Astrocyte of the hippocampus (primary cell): ENCODE results near the gene MBTPS1.
A peak's percentile ranks its signal among the peaks of the same experiment; 100 is the strongest.

ENCODE experiments used
- DNase-seq: peaks from one replicate; pipeline ENCODE4 v3.0.0; 2011; ENCODE audit warnings: low read depth, low spot score

Gene MBTPS1

DNA sequence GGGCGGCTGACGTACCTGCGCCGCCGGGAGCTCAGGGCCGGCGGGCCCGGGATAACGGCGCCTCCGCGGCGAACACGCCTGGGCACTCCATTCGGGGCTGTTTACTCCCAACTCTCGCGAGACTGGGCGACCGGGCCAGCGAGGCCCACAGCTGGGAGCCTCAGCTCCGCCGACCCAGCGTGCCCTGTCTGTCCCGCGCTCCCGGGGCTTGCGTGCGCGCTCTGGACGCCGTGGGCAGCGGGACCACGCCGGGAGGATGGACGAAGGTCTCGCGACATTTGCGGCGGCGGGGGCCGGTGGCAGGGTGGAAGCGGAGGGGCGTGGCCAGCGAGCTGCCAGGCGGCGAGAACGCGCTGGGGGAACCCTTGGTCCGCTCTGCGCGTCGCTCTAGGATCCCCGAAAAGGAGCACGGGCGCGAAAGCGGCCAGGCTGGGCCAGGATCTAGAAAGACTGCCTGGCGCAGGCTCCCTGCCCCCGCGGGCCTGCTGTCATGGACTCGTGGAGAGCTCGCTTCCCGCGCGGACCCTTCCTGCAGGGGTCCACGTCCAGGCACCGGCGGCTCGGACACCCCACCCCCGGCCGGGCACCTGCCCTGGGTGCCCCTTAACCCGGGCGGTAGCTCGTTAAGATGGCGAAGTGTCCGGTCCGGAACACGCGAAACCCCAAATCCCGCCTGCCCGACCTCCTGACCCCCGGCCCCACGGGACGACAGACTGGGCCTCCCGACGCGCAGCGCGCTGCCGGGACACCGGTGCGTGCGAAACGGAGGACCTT lies at the start of gene MBTPS1:
Gene MBTPS1, minus strand, starts transcription at position 223 of the 774 bp plus-strand sequence. CDS start 15,159 bp downstream, outside the sequence.
- DNase-seq, result peak; percentile 100

DNA sequence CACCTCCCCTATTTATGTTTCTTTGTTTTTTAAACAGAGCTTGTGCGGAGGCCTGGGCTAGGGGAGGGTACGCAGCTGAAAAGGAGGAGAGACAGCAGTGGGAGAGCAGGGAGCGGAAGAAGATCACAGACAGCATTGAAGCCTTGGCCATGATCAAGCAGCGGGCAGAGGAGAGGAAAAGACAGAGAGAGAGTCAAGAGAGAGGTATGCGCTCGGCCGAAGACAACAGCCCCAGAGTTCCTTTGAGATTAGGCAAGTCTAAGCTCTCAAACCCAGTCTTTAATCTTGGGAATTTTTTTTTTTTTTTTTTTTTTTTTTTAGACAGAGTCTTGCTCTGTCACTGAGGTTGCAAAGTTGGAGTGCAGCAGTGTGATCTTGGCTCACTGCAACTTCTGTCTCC lies 49.0 kb upstream of the MBTPS1 start:
- no peak for DNase-seq

DNA sequence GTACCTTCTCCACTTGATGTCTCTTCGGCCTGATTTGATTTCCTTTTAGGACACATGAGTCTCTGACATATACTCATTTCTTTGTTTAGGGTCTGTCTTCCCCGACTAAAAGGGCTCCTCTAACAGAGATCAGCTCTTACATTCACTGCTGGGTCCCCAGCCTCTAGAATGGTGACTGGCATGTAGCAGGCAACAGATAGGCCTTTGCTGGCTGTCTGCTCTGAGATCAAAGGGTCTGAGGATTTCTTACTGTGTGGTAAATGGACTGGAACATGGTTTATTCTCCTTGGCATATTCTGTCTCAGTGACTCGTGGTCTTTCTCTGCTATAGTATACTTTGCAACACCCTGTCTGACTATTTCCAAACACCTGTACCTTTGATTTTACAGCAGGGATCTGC lies 45.1 kb upstream of the MBTPS1 start:
- no peak for DNase-seq

DNA sequence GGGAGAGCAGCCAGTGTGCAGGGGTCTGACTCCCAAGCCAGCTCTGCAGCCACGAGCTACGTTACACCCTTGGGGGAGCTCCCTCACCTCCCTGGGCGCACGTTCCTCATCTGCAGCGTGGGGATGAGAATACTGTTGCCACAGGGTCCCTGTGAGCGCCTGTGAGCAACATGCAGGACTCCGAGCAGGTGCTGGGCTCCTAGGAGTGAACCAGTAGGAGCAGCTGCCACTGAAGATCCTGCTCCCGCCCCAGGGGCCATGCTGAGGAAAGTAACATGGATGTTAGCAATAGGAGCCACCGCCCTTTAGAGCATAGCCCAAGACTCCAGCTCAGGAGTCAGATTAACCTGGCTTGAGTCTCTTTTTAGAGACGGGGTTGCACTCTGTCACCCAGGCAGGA lies 44.3 kb upstream of the MBTPS1 start:
- DNase-seq, result no peak

DNA sequence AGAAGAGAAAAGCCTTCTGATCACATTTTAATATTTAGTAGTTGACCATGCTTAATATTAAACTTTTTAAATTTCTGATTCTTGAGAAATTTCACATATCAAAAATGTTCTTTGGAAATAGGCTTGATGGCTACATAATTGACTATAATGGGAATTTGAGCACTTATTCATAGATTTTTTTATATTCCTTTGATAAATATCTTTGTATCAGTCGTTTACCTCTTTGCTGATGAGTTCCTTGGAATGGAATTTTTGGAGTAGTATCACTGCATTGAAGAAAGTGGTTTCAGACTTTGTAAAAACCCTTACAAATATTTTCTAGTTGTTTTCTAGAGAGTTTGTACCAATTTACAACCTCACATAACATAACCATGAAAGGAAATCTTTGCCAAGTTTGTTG lies 43.1 kb upstream of the MBTPS1 start:
- DNase-seq, result no peak

DNA sequence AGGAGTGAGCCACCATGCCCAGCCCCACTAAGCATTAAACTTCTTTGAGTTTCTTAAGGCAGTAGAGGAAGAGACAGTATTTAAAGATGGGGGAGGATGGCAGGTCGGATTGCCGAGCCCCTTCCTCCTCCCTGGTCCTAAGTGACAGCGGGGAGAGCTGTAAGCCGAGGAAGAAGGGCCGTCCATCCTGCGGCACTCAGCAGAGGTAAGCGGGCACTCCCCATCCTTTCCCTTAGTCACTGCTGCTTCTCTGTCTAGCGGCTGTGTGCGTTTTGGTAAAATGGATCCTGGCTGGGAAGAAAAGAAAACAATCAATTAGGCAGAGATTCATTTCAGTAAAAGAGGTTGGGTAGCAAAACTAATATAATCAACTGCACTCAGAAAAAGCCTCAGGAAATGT lies 42.3 kb upstream of the MBTPS1 start:
- DNase-seq, result no peak

DNA sequence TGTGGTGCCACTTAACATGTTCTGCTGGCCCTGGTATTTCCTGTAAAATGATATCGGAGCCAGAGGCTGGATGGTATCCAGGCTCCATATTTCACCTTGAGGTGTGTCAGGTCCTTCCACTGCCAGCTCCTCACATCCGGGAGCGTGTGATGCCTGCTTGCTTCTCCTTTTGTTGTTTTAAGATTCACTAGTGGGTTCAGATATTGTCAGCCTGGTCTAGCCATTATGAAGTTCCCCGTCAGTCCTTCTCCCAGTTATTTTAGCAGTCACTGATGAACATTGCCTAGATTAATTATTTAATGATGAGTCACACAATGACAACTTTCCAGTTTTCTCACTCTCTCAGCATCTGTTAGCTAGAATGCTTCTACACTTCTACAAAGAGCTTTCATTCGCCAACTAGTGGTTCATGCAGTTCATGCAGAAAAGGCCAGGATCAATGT lies 39.6 kb upstream of the MBTPS1 start:
- no peak for DNase-seq

DNA sequence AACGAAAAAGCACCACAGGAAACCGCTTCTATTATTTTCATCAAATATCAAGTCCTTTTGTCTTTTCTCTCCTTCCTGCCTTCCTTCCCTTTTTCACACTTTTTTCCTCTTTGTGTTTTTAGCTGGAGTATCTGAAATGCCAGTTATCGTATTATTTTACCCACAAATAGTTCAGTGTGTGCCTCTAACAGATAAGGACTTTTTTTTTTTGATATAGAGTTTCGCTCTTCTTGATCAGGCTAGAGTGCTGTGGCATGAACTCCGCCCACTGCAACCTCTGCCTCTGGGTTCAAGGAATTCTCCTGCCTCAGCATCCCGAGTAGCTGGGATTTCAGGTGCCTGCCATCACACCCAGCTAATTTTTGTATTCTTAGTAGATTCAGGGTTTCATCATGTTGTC lies 39.0 kb upstream of the MBTPS1 start:
- no peak for DNase-seq

DNA sequence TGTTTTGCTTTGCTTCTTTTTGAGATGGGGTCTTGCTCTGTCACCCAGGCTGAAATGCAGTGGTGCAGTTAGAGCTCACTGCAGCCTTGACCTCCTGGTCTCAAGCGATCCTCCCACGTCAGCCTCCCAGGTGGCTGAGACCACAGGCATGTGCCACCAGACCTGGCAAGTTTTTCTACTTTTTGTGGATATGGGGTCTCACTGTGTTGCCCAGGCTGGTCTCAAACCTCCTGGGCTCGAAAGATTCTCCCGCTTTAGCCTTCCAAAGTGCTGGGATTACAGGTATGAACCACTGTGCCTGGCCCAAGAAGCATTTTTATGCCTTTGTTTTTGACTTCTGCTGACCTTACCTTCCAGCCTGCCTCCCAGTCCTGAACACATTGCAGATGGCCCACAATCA lies 38.5 kb upstream of the MBTPS1 start:
- DNase-seq, result no peak

DNA sequence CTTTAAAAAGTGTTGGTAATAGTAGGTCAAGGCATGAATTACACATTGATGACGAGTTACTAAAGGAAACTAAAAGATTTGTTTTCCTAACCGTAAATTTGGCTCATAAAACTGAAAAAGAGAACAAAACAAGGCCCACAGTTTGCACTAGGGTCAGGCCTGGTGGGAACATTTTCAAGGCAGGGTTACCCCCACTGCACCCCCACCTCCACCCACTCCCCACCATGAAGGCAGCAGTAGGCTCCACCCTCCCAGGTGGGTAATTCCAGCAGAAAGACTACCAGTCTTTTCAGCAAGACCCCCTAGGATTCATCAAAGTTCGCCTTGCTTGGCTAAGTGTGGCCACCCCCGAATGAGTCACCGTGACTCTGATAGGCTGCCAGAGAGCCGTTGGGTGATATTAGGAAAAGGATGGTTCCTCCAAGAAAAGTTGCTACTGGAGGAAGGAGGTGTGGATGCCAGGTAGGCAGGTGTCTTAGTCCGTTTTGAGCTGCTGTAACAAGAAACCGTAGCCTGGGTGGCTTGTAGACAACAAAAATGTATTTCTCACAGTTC lies 37.0 kb upstream of the MBTPS1 start:
- no peak for DNase-seq

DNA sequence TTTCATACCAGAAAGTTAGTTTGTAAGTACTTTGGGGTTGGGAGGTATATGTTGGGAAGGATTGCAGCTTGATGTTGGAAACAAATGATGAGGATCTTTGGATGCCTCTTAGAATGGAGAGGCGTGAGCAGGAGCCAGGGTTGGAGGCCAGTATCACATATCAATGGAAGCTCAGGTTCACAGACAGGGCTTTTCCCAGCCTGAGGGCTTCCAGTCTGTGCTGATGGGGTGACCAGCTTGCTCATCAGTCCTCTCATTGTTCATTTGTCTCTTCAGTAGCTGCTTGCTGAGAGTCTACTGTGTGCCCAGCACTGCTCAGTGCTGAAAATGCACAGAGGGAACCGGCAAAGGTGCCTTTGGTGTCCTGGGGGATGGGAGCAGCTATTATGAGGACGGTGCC lies 34.2 kb upstream of the MBTPS1 start:
- no peak for DNase-seq

DNA sequence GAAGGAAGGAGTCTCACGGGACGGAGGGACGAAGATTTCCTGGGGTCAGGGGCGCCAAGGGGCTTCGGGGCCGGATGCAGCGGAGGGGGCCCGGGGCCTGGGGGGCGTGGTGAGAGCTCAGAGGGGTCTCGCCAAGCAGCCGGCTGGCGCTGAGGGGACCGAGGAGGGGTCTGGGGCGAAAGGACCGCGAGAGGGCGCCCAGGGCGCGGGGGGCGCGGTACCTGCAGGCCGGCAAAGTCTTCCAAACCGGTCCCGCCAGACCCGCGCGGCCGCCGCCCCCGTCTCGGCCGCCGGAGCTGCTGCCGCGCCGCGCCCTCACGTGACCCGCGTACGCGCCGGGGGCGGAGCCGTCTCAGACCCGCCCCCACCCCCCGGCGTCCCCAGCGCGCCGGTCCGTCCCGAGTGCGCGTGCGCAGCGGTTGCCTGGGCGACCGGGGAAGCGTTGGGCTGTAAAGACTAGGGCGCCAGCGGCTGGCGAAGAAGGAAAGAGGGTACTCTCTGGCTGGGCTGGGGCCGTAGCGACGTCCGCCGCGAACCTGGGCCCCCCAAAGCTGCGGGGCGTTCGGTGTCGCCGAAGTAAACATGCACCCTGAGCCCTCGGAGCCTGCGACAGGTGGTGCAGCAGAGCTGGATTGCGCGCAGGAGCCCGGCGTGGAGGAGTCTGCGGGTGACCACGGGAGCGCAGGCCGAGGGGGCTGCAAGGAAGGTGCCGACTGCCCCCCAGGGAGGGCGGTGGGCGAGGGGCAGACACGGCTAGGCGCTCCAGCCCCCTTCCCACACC lies 28.3 kb upstream of the MBTPS1 start, which contains the start of the genes DNAAF1 and HSDL1:
Gene DNAAF1, plus strand, starts transcription at position 450 of the 781 bp plus-strand sequence. Its CDS starts 133 bp downstream, at position 583.
Gene HSDL1, minus strand, starts transcription at position 319 of the 781 bp plus-strand sequence. CDS start 13,856 bp downstream, outside the sequence.
- DNase-seq, result peak; percentile 96

DNA sequence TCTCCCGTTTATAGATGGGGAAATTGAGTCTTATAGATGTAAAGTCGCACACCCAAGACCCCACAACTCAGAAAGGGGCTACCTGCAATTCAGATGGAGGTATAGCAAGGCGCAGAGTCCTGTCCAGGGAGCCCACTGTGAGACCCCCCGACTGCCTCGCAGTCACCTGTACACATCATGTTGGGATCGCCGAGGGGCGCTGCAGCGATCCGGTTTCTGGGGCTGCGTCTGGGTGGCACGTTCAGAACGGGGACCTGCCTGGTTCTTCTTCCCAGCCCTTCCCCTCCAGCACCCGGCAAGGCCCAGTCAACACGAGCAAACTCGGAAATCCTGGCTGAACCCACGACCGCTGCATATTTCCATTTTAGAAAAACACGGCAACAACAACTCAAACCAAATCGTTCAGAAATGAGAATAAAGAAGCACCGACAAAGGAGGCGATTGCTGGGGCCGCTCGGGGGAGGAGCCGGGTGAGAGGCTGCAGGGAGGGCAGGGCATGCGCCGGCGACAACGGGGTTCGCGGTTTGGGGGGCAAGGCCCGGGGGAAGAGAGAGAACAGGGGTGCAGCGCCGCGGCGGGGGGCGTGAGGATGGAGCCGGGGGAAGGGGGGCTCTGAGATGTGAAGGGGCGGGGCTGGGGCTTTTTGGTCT lies 27.6 kb upstream of the MBTPS1 start:
- peak; percentile 39 for DNase-seq

DNA sequence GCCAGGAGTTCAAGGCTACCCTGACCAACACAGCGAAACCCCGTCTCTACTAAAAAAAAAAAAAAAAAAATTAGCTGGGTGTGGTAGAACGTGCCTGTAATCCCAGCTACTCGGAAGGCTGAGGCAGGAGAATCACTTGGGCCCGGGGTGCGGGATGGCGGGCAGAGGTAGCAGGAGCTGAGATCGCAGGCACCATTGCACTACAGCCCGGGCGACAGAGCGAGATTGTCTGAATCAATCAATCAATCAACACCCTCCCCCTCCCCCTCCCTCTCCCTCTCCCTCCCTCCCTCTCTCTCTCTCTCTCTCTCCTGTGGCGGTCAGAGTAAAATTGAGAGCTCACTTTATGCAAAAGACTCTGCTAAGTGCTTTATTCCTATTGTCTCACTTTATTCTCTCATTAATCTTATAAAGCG lies 27.1 kb upstream of the MBTPS1 start:
- DNase-seq, result peak; percentile 23

DNA sequence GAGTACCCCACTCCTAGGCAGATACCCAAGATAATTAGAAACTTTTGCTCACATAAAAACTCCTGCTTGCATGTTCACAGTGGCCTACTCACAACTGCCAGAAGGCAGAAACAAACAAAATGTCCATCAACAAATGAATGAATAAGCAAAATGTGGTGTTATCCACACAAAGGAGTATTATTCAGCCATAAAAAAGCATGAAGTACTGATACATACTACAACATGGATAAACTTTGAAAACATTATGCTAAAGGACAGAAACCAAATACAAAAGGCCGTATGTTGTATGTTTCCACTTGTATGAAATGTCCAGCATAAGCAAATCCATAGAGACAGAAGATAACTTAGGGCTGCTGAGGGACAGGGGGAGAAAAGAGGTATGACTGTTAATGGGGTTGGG lies 26.3 kb upstream of the MBTPS1 start:
- DNase-seq, result no peak

DNA sequence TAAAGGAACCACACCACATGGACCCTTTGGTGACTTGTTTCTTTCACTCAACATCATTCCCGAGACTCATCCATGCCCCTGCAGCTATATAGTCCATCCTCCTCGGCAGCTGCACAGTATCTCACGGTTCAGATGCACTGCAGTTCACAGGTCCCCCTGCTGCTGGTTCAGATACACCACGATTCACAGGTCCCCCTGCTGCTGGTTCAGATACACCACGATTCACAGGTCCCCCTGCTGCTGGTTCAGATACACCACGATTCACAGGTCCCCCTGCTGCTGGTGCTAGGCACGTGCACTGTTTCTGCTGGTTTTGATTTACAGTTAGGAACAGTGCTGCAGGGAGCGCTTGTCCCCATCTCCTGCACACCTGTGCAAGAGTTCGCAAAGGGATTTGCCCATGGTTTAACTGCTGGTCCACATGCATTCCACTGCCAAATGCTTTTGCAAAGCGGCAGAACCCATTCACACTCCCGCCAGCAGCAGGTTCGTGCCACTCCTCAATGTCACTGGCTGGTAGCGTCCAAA lies 24.5 kb upstream of the MBTPS1 start:
- DNase-seq, result no peak

DNA sequence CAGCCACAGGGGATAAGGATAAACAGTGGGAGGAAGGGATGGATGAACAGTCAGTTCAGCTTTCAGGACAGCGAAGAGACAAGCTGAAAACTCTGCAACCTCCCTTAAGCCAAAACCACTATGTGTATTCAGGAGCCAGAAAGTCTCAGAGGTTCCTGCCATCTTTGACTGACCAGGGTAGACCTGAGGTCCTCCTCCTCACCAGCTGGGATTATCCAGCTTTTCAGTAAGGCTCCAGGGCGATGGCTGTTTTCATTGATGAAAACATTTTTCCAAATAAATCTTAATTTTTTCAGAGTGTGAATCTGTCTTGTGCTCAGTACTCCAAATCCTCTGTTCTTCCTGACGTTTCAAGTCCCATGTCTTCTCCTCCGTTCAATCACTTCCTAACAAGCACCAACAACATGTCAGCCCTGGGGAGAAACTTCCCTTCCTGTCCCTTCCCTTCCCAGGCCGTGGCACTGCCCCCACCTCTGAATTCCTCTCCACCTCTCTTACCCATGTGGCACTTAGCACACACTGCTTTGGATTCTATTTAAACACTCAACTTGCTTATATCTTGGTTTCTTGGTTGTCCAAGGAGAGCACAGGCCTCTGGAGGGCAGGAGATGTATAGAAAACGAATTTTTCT lies 23.0 kb upstream of the MBTPS1 start:
- DNase-seq, result no peak

DNA sequence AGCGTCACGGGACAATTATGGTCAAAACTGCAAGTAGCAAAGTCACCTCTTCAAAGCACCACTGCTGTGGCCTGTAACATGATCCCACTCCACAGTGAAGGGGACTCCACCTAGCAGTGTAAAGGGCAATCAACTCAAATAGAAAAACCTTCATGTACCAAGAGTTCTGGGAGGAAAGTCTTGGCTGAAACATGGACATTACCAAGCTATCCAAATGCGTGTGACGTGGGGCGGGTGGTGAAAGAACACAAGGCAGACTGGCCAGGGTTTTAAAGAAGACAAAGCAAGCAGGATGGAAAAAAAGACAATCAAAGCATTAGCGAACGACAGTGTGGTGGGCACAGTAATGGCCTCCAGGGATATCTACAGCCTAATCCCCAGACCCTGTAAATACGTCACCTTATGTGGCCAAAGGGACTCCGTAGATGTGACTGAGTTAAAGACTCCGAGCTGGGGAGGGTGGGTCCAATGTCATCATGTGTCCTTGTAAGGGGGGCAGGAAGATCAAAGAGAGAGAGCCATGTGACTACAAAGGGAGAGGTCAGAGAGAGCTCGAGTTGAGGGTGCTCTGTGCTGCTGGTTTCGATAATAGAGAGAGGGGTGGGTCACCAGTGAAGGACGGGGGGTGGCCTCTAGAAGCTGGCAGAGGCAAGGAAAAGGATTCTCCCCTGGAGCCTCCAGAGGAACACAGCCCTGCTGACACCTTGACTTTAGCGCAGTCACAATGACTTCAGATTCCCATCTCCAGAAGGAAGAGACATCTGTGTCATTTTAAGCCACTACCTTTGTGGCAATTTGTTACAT lies 22.3 kb upstream of the MBTPS1 start:
- DNase-seq, result peak; percentile 62

DNA sequence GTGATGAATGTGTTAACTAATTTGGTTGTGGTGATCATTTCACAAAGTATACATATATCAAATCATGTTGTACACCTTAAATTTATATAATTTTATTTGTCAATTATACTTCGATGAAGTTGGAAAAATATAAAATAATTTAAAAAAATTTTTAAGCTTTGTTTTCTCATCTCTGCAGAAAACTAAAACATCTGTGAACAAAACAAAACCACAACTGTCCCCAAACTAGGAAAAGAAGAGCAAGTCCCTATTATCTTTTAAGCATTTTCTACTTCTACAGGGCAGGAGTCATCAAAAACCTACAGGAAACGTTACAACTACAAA lies 21.7 kb upstream of the MBTPS1 start:
- no peak for DNase-seq

DNA sequence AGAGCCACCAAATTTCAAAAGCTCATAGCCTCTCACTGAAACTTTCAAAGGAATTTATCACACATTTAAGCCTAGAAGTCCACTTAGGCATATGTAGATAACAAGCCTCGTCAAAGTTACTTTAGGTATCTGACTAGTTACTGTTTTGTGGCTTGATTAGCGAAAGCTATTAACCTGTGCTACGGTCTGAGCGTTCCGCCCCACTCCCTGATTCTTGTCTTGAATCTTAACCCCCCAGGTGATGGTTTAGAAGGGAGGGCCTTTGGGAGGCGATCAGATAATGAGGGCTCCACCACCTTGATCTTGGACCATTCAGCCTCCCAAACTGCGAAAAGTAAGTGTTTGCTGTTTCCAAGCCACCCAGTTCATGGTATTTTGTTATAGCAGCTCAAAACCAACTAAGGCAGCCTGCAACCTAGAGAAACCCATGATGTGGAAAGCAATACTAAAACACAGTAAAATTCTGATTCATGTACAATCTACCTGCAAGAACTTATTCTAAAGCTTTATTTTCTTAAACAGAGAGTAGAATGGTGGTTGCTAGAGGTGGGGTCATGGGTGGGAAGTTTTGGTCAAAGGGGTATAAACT lies 21.1 kb upstream of the MBTPS1 start:
- no peak for DNase-seq
